K562 (cell line): Measurements from ENCODE around the gene TMEM243. TPM values are rescaled to one million over a fixed set of nuclear protein-coding genes. Genes with fewer than 3 reads are reported as not detected.

Source experiments
- BRD4 ChIP-seq: fragments of 200-600 bp; sonication (generic); IDR thresholded peaks from 2 replicates; pipeline ENCODE4 v1.6.1; 2017; ENCODE audit warnings: inconsistent platforms
- MGA ChIP-seq: fragments of 450-650 bp; IDR thresholded peaks from 2 replicates; pipeline ENCODE4 v1.6.1; 2016; ENCODE audit warnings: mild to moderate bottlenecking, moderate library complexity
- PML ChIP-seq: IDR thresholded peaks from 2 replicates; pipeline ENCODE4 v1.6.1; 2012; ENCODE audit warnings: low read length, inconsistent platforms
- SMAD4 ChIP-seq: fragments of 250-450 bp; sonication (Bioruptor Pico); conservative IDR thresholded peaks from 2 replicates; pipeline ENCODE4 v1.8.0; 2021; ENCODE audit warnings: inconsistent platforms, mild to moderate bottlenecking, moderate library complexity
- SUPT5H ChIP-seq: fragments of 450-650 bp; IDR thresholded peaks from 2 replicates; pipeline ENCODE4 v1.6.1; 2016
- TSHZ1 ChIP-seq: fragments of 250-450 bp; sonication (Bioruptor Pico); IDR thresholded peaks from 2 replicates; pipeline ENCODE4 v1.4.0; 2020; ENCODE audit warnings: mild to moderate bottlenecking, moderate library complexity
- ZNF143 ChIP-seq: sonication (generic); formaldehyde crosslinking; IDR thresholded peaks from 2 replicates; pipeline ENCODE4 v1.9.0; 2022; ENCODE audit warnings: mild to moderate bottlenecking, missing genetic modification reagents
- ZNF175 ChIP-seq: fragments of 200-800 bp; sonication (Bioruptor generic); IDR thresholded peaks from 2 replicates; pipeline ENCODE4 v1.6.1; 2016; ENCODE audit warnings: low read depth, mild to moderate bottlenecking, missing genetic modification characterization, missing compliant biosample characterization
- polyA plus RNA-seq, 8 experiments: library from polyadenylated mRNA; depleted of rRNA in 4 of 8; stranded (reverse) in 5 of 8; unstranded in 3 of 8; fragments of >200 nt; fragmentation: Nextera tagmentation in 2 of 8; fragmentation: Illumina TruSeq in 1 of 8; extraction: Ambion mirVana in 2 of 8; extraction: Trizol in 1 of 8; gene quantifications; 2 replicates each; pipeline versions ENCODE4 v1.2.1 to v1.2.3, GENCODE V29; 2011 to 2014; ENCODE audit warnings: inconsistent platforms in 1 of 8, missing spikeins in 1 of 8
- total RNA-seq, 7 experiments: library from RNA; depleted of rRNA in 6 of 7; stranded (reverse); fragments of >200 nt in 6 of 7; fragmentation: Illumina TruSeq in 2 of 7; extraction: Trizol in 2 of 7; gene quantifications; 2 replicates each; pipeline versions ENCODE4 v1.2.1 to v1.2.3, GENCODE V29; 2011 to 2021; ENCODE audit warnings: low replicate concordance in 1 of 7
- TF ChIP-seq, protein P1 (sequence below): fragments of 450-650 bp; IDR thresholded peaks from 2 replicates; pipeline ENCODE4 v1.6.1; 2016; ENCODE audit warnings: antibody characterized with exemption

TMEM243 gene
- total and polyA plus RNA-seq, 9 of the 15 experiments (the other 6 are each of a cell fraction or from before 2014, with no cell fraction given) = 3.9 to 8.6 (median 6.1) TPM

GRCh38 chr7:87152112-87152896 lies 67.2 kb downstream of the TMEM243 start, which contains the start of gene DMTF1 (continued):
- TF ChIP-seq TSHZ1 (CRISPR knock-in tag) (0 out of 2 replicates have a peak, but pooled peaks have one; percentile 28), ZNF143 (CRISPR knock-in tag) (no peak), ZNF175 (peak; percentile 74; the same call in 1 of the 2 replicates), SUPT5H (peak; percentile 92), PML (peak; percentile 72), SMAD4 (CRISPR knock-in tag) (peak; percentile 83), BRD4 (peak; percentile 61; the same call in 1 of the 2 replicates), MGA (peak; percentile 67)
- TF ChIP-seq, protein P1, sequence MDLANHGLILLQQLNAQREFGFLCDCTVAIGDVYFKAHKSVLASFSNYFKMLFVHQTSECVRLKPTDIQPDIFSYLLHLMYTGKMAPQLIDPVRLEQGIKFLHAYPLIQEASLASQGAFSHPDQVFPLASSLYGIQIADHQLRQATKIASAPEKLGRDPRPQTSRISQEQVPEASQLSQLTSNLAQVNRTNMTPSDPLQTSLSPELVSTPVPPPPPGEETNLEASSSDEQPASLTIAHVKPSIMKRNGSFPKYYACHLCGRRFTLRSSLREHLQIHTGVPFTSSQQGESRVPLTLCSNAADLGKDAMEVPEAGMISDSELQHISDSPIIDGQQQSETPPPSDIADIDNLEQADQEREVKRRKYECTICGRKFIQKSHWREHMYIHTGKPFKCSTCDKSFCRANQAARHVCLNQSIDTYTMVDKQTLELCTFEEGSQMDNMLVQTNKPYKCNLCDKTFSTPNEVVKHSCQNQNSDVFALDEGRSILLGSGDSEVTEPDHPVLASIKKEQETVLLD = peak; percentile 72; the same call in 1 of the 2 replicates
